Stimulated activated CD4-positive, alpha-beta T cell treated with anti-CD3 and anti-CD28 coated beads, Interleukin-4, amount 100 ng/mL, for 24 hours (primary cell): ENCODE data around the gene CCL4L2.
"Not testable (repeated sequence)": the region's sequence is repeated elsewhere in the genome, so short reads cannot be mapped to it uniquely, and the experiment has no call there.

ENCODE experiments used
- DNase-seq: peaks from one replicate; pipeline ENCODE4 v3.0.0-alpha.2; 2020

Gene CCL4L2

GRCh38 chr17:36221581-36222100, 10.8 kb downstream of the CCL4L2 start:
- DNase-seq = not testable (repeated sequence)

DNA sequence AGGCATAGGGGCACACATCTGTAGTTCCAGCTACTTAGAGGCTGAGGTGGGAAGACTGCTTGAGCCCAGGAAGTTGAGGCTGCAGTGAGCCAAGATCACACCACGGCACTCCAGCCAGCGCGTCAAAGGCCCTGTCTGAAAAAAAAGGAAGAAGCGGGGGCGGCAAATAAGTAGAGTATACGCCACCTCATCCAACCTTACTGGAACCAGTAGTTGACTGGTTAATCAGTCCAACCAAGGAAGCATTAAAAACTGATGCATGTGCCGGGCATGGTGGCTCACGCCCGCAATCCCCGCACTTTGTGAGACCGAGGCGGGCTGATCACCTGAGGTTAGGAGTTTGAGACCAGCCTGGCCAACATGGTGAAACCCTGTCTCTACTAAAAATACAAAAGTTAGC, 12.1 kb downstream of the CCL4L2 start:
- not testable (repeated sequence) for DNase-seq

GRCh38 chr17:36229644-36230043, 18.8 kb downstream of the CCL4L2 start:
- DNase-seq = not testable (repeated sequence)

GRCh38 chr17:36242046-36242445, 31.2 kb downstream of the CCL4L2 start:
- not testable (repeated sequence) for DNase-seq
